HUDEP-2 (cell line): Measurements from ENCODE around the gene AP1G2.
"Not testable (repeated sequence)": the region's sequence is repeated elsewhere in the genome, so short reads cannot be mapped to it uniquely, and the experiment has no call there.

Experiments used
- DNase-seq, 76 experiments: peaks; one replicate each; lab custom pipeline; 2025; ENCODE audit not compliant: unreplicated experiment in 76 of 76; lab: John Stamatoyannopoulos, UW

AP1G2 gene

GRCh38 chr14:23600322-23600707 lies 32.7 kb upstream of the AP1G2 start:
- DNase-seq: no peak

- not testable (repeated sequence) for DNase-seq
Measured at GRCh38 chr14:23594191-23594590, 26.6 kb upstream of the AP1G2 start.

- DNase-seq: no peak
Measured at GRCh38 chr14:23590198-23590597, 22.6 kb upstream of the AP1G2 start.

- DNase-seq: no peak
Measured at GRCh38 chr14:23589606-23590005, 22.0 kb upstream of the AP1G2 start.

- DNase-seq: peak in 72 of 76 experiments; percentile 17 to 91 (median 72)
Measured at GRCh38 chr14:23588884-23589598, 21.4 kb upstream of the AP1G2 start.

- DNase-seq: not testable (repeated sequence)
Measured at GRCh38 chr14:23584527-23585203, 17.1 kb upstream of the AP1G2 start.

- DNase-seq: not testable (repeated sequence)
Measured at GRCh38 chr14:23583761-23584526, 16.4 kb upstream of the AP1G2 start.

GRCh38 chr14:23582906-23583760 lies 15.5 kb upstream of the AP1G2 start:
- no peak for DNase-seq

GRCh38 chr14:23580948-23581281 lies 13.3 kb upstream of the AP1G2 start:
- no peak for DNase-seq

- no peak for DNase-seq
Measured at GRCh38 chr14:23580152-23580926, 12.7 kb upstream of the AP1G2 start.

- DNase-seq: no peak
Measured at GRCh38 chr14:23579739-23580138, 12.1 kb upstream of the AP1G2 start.

- DNase-seq: no peak
Measured at GRCh38 chr14:23579311-23579630, 11.7 kb upstream of the AP1G2 start.

- no peak for DNase-seq
Measured at GRCh38 chr14:23578560-23579310, 11.1 kb upstream of the AP1G2 start, which contains the start of gene JPH4. Gene JPH4, minus strand, starts transcription at chr14:23578790. Its CDS starts 1,337 bp downstream, at chr14:23577453.

GRCh38 chr14:23577710-23578392 lies 10.3 kb upstream of the AP1G2 start:
- no peak for DNase-seq

- no peak for DNase-seq
Measured at GRCh38 chr14:23577004-23577681, 9.6 kb upstream of the AP1G2 start.

GRCh38 chr14:23573384-23574015 lies 5.9 kb upstream of the AP1G2 start:
- no peak for DNase-seq

GRCh38 chr14:23572836-23573235 lies 5.2 kb upstream of the AP1G2 start:
- peak in 9 of 76 experiments; percentile 3 to 27 (median 13) for DNase-seq

- no peak for DNase-seq
Measured at GRCh38 chr14:23572524-23572828, 4.9 kb upstream of the AP1G2 start.
